ENCODE measurements around the gene SCN1A.
A peak's percentile ranks its signal among the peaks of the same experiment; 100 is the strongest.
"Not testable (repeated sequence)": the region's sequence is repeated elsewhere in the genome, so short reads cannot be mapped to it uniquely, and the experiment has no call there.

Gene SCN1A

DNA sequence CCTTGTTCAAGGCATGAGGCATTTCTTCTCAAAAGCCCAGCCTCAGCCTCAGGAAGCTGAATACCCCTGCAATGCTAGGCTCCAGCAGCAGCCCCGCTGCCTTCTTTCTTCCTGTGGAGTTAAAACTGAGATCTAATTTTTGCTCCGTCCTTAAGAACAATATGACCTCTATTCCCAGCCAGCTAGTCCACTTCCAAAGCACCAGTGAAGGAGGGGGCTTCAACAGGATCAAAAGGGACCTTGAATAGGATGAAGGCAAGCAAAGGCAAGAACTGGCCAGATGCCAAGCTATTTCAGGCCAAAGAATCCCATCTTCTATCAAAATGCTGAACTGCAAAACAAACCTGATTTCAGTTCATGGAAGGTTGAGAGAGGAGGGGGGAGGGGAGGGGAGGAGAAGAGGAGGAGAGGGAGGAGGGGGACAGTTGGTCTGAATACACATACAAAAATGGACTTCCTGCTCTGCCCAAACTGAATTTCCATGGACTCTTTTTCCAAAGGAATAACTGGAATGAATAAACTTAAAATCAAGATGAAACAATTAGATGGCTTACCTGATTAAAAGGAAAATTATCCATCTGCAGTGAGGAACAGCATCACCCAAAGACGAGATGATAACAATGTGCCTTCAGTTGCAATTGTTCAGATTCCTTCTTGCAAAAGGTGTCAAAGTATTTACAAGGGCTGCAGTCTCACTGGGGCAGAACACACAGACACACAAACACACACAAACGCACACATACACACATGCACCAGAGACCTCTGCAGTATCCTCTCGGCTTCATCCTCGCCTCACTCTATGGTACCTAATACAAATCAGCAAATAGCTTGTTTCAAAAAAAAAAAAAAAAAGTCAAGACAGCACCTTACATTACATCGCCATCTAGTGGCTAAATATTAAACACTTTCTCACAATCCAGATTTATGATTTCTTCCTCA is at the start of gene SCN1A:
TSS of gene SCN1A (minus strand) at position 804 of the 939 bp plus-strand sequence. CDS start 54,399 bp downstream, outside the sequence.
- DNase-seq, result peak; percentile 11

GRCh38 chr2:166173263-166173662 is 45.4 kb upstream of the SCN1A start:
- no peak for DNase-seq

- DNase-seq, result no peak
Measured at GRCh38 chr2:166171216-166171615, 43.4 kb upstream of the SCN1A start.

GRCh38 chr2:166170356-166170755 is 42.5 kb upstream of the SCN1A start:
- DNase-seq, result no peak

DNA sequence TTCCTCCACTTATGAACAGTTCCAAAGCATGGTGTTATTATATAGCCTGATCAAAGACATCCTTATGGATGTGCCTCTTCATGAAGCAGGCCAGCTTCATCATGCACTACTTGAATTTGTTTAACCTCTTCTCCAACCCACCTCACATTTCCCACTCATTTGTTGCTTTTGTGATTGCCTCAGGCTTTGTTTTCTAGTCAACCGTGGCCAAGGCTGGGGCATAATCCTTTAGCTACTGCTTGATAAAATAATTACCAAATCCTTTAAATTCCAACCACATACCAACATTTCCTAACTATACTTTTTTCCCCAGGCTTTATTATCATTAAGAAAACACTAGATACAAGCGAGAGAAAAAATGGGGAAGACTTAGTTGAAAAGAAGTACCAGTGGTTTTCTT is 39.6 kb upstream of the SCN1A start:
- no peak for DNase-seq

DNA sequence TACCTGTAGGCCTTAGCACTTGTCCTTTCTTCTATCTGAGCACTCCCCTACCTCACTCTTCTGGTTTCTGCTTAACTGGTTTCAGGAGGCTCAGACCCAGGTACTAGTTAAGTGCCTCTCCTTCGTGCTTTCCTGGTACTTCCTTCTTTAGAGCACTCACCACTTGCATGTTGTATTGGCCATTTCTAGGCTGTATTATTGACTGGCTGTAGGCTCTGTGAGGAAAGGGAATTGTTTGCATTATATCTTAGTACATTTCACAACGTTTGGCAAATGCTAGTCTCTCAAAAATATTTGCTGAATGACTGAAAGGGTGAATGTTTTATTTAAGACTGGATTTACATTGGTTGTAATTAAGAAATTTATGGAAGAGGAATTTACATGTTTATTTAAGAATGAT is 36.0 kb upstream of the SCN1A start:
- no peak for DNase-seq

DNA sequence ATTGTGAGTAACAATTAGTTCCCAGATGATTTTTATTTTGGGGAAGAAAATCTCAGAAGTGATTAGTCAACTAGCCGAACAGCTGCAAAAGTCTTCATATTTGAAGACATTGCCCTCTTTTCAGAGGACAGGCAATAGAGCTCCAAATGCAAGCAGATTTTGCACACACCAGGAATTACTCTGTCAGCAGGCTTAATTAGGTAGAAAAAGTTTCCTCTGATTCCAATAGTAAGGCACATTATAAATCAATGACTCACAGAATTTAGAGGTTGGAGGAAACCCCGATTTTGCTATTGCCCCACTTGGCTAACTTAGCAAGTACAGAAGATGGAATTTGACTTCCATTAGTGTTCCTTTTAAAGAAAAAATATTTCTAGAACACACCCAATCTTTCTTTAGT is 30.7 kb upstream of the SCN1A start:
- no peak for DNase-seq

DNA sequence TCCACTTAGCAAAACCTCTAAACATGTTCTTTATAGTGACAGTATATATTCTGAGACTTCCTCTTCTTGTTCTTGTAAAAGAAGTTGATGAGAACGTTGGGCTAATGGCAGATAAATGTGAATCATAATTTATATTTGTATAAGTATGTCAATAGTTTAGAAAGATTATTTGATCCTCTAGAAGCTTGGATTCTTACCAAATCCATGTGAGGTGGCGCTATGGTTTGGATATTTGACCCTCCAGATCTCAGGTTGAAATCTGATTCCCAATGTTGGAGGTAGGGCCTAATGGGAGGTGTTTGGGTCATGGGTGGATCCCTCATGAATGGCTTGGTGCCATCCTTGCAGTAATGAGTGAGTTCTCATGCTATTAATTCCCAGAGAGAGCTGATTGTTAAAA is 29.8 kb upstream of the SCN1A start:
- no peak for DNase-seq

DNA sequence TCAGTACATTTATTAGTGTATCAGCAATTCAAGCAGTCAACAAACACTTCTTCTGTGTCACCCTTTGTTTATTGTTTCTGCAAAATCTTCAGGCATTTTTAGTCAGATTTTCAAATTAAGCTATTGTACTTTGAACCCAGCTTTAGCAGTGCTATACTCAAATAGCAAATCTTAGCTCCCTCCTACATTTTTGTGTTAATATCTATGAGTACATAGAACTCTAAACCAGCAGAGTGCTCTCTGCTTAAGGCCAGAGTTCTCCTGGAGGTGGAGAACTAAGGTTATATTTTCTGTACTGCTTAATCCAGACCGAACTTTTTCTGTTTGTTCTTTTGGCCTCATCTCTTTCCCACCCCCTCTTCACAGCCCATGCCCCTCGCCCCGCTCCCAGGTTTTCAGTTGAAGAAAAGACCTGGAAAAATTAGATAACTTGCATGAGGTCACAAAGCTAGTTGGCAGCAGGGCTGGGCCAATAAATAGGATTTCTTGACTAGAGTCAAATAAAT is 29.2 kb upstream of the SCN1A start:
- DNase-seq, result no peak

DNA sequence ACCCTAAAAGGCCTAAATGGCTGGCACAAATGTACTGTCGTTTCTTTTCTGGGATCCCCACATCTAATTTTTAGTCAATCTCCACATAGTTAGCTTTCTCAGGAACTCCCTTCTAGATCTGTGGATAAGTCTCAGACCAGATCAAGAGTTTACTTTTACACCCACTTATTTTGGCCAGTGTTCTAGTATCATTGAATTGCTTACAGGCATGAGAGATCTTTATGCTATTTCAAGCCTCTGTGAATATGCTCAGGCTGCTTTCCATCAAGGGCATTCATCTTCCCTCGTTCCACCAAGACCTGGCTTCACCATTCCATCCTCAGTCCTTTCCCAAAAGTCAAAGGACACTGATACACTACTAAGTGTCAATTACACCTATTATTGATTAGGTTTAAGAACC is 27.8 kb upstream of the SCN1A start:
- DNase-seq, result no peak

DNA sequence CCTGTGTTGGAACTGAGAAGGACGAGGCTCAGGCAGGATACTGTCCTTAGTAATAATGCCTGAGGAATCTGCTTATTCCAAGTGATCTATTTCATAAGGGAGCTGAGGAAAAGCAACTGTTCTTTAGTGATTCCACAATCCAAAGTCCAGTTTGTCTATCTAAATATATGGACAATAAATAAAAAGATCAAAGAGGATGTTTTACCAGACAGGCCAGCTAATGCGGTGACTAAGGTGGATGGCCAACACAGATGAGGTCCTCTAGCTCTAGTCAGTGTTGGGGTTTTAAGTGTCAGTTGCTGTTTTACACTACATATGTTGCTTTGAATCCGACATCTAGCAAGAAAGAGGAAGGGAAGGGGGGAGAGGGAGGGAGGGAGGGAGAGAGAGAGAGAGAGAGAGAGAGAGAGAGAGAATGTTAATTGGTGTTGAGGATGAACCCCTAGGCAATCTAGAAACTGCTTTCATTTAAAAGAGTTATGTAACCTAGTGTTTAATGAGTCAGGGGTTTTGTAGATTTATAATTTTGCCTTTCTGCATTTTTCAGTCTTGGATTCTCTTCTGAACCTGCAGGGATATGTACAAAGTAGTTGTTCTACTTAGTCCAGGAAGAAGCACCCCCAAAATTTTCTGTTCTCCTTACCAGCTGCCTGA is 27.0 kb upstream of the SCN1A start:
- no peak for DNase-seq

DNA sequence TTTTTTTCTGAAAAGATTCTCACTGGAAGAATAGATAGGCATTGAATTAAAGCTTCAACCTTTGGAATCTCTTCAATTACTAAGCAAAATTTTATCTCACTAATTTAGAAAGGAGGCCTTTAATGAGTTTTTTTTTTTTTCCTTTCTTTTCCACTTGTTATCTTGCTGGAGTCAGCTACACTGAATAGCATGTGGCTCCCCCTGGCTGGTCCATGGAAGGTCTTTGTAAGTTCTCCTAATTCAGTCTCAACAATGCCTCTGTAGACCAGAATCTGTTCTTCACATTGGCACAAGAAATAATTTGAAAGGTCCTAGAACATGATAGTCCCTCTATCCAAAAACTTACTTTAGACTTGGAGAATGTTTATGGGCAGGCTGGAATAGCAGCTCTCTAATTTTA is 24.2 kb upstream of the SCN1A start:
- DNase-seq, result no peak

DNA sequence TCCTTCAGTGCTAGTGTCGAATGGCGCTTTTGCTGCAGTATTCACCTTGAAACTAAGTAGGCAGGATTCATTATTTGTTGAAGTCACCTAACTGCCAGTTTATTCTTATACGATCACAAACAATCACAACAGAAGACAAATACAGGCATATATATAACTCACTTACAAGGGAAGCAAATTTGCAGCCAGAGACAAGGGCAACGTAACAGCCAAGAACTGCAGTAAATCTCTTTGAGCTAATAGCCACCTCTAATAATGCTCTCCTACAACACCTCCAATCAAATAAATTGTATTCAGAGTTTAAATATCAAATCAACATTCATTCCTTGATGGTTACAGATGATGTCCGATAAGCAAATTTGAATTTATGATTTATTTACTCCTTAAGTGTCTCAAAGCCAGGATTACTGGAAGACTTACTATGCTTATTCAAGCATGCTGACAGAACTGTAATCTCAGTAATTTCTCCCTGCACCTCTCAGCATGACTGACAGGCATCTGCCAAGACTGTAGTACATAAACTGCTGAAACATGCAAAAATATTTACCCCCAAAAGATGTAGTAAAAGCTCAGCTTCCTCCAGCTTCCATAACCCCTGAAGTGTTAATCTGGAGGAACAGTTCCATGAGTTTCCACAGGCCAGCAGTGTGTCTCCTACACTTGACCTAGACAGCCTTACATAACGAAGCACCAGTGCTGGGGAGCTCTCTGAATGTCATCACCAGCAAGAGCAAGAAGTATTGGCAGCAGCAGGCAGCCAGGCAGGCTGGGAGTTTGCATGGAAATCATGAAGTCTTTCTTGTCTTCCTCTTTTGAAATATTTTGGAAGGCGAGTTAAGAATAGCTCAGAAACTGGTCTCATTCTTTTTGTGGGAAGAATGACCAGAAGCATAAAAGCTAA is 20.9 kb upstream of the SCN1A start:
- DNase-seq, result peak; percentile 13

GRCh38 chr2:166147883-166148282 is 20.1 kb upstream of the SCN1A start:
- DNase-seq, result no peak

DNA sequence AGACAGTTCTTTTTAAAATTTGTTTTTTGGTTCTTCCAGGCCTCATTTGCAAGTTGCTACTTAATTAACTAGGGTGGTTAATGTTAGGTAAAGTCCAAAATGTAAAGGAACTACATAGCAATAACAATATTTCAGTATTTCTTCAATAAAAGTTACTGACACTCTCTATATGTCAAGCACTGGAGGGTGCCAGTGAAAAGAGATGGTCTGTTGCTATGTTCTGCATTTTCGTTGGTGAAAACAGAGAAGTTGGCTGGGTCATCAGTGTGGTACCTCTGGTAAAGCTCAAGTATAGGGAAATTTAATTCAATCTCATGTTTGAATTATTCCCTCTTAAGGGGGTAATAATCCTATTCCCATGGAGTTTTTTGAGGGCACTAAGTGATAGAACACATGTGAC is 16.3 kb upstream of the SCN1A start:
- no peak for DNase-seq

DNA sequence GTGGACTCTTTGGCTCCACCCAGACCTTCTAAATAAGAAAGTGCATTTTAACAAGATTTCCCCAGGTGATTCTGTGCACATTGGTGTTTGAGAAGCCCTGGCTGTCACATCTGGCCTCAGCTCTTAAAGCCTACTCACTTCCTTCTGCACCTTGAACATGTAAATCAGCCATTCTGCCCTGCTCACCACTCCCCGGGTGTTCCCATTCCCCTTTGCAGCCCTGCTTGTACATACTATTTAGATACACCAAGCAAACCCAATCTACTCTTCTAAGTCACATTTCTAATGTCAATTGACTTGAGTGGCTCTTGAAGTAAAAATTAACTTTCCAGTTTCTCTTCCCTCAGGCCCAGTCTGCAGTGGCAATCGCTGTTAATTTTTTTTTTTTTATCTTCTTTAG is 13.1 kb upstream of the SCN1A start:
- no peak for DNase-seq

DNA sequence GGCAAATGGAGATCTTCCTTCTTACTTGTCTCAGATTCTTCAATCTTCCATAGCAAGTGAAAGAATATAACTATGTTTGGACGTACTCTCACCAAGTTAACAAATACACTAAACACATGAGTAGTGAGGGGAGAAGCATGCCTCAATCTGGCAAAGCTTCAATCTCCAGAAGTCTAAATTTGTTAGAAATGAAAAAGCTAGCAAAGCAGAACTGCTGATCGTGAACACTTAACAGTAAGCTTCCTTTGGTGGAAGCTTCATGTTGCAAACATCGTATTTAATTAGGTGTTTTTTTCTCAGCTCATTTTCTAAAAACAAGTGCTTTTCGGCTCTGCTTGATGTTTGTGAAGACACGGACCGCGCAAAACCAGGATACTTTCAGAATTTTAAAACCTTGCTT is 12.7 kb upstream of the SCN1A start:
- DNase-seq, result no peak

DNA sequence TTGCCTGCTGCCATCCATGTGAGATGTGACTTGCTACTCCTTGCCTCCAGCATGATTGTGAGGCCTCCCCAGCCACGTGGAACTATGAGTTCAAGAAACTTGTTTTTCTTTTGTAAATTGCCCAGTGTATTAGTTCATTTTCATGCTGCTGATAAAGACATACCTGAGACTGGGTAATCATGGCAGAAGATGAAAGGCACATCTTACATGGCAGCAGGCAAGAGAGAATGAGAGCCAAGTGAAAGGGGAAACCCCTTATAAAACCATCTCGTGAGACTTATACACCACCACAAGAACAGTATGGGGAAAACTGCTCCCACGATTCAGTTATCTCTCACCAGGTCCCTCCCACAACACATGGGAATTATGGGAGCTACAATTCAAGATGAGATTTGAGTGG is 11.7 kb upstream of the SCN1A start:
- not testable (repeated sequence) for DNase-seq

DNA sequence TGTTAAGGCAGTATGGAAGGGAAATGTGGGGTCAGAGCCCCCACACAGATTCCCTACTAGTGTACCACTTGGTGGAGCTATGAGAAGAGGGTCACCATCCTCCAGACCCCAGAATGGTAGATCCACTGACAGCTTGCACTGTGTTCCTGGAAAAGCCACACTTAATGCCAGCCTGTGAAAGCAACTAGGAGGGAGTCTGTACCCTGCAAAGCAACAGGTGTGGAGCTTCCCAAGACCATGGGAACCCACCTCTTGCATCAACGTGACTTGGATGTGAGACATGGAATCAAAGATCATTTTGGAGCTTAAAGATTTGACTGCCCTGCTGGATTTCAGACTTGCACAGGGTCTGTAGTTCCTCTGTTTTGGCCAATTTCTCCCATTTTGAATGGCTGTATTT is 10.8 kb upstream of the SCN1A start:
- no peak for DNase-seq

- DNase-seq, result no peak
Measured at GRCh38 chr2:166138144-166138543, 10.3 kb upstream of the SCN1A start.

DNA sequence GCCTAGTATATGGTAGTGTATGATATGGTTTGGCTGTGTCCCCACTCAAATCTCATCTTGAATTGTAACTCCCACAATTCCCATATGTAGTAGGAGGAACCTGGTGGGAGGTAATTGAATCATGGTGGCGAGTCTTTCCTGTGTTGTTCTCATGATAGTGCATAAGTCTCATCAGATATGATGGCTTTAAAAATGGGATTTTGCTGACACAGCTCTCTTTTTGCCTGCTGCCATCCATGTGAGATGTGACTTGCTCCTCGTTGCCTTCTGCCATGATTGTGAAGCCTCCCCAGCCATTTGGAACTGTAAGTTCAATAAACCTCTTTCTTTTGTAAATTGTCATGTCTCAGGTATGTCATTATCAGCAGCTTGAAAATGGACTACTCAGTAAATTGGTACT is 9.5 kb upstream of the SCN1A start:
- DNase-seq, result no peak

DNA sequence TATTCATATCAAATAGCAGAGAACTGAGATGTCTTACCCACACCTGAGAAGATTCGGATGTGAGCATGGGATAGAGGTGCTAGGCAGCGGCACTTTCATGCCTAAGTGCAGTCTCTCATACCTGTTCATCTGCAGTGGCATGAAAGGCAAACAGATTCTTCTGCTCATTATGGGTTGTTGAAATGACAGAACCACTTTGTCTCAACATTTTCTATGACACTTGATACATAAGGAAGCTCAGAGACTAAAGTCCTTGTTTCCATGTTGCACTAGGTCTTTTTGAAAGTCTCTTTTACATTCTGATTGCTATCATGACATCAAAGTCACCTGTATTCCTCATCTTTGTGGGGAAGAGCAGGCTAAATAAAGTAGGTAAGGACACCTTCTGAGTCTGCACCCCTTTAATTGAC is 8.0 kb upstream of the SCN1A start:
- DNase-seq, result no peak

Data from NCI-H524 treated with DMSO at 0.1 percent for 48 hours (cell line).